Neuronal stem cell (in vitro differentiated cells): ENCODE data around the gene IRF5.
A peak's percentile ranks its signal among the peaks of the same experiment; 100 is the strongest.

ENCODE experiments used
- DNase-seq: peaks from one replicate; pipeline ENCODE4 v3.0.0-alpha.2; 2013; ENCODE audit warnings: low spot score
- H2AFZ ChIP-seq: one replicate; pipeline ENCODE4 v1.6.1; 2013; ENCODE audit warnings: mild to moderate bottlenecking, low read length, inconsistent platforms
- H2AK5ac ChIP-seq: 2 replicates; pipeline ENCODE4 v1.6.1; 2013; ENCODE audit warnings: low read depth, mild to moderate bottlenecking, inconsistent platforms, low read length, moderate library complexity, mixed read lengths
- H2BK120ac ChIP-seq: 2 replicates; pipeline ENCODE4 v1.6.1; 2013; ENCODE audit warnings: low read depth, mild to moderate bottlenecking, inconsistent platforms, low read length, moderate library complexity, mixed read lengths
- H2BK12ac ChIP-seq: one replicate; pipeline ENCODE4 v1.6.1; 2013; ENCODE audit warnings: low read length, inconsistent platforms
- H2BK15ac ChIP-seq: 2 replicates; pipeline ENCODE4 v1.6.1; 2013; ENCODE audit warnings: mild to moderate bottlenecking, low read length, inconsistent platforms, mixed read lengths
- H2BK5ac ChIP-seq: one replicate; pipeline ENCODE4 v1.6.1; 2013; ENCODE audit warnings: inconsistent platforms, mild to moderate bottlenecking, low read length, moderate library complexity
- H3K14ac ChIP-seq: one replicate; pipeline ENCODE4 v1.6.1; 2013; ENCODE audit warnings: low read length, inconsistent platforms
- H3K18ac ChIP-seq: 2 replicates; pipeline ENCODE4 v1.6.1; 2013; ENCODE audit warnings: low read length, inconsistent platforms
- H3K23ac ChIP-seq: 2 replicates; pipeline ENCODE4 v1.6.1; 2013; ENCODE audit warnings: low read depth, mild to moderate bottlenecking, mixed read lengths, low read length, inconsistent platforms; ENCODE audit not compliant: poor library complexity
- H3K27ac ChIP-seq: replicated peaks from 3 replicates; pipeline ENCODE4 v1.5.1; 2013; ENCODE audit warnings: low read length, inconsistent platforms
- H3K27me3 ChIP-seq, 3 experiments: 2 replicates each; pipeline ENCODE4 v1.6.1; 2013; ENCODE audit warnings: low read length in 3 of 3, mild to moderate bottlenecking in 2 of 3, inconsistent platforms in 1 of 3, low read depth in 1 of 3, mixed read lengths in 1 of 3, moderate library complexity in 1 of 3; ENCODE audit not compliant: control insufficient read depth in 3 of 3, insufficient read depth in 3 of 3
- H3K36me3 ChIP-seq, 2 donors: replicated peaks in 1 of 2; 2 replicates each; pipeline ENCODE4 v1.6.1; 2013; ENCODE audit warnings: low read length in 2 of 2; ENCODE audit not compliant: control insufficient read depth in 2 of 2, insufficient read depth in 2 of 2
- H3K4ac ChIP-seq: 2 replicates; pipeline ENCODE4 v1.6.1; 2013; ENCODE audit warnings: inconsistent platforms, mild to moderate bottlenecking, low read length, moderate library complexity
- H3K4me1 ChIP-seq, 2 donors: 1 replicate in 1 of 2; 2 replicates in 1 of 2; pipeline ENCODE4 v1.6.1; 2013; ENCODE audit warnings: low read length in 2 of 2, low read depth in 1 of 2; ENCODE audit not compliant: control insufficient read depth in 2 of 2, insufficient read depth in 1 of 2
- H3K4me2 ChIP-seq: one replicate; pipeline ENCODE4 v1.6.1; 2013; ENCODE audit warnings: mild to moderate bottlenecking, low read length, inconsistent platforms; ENCODE audit not compliant: insufficient read depth, poor library complexity, severe bottlenecking
- H3K4me3 ChIP-seq, 2 donors: 2 replicates each; pipeline ENCODE4 v1.5.1; 2013; ENCODE audit warnings: low read length in 2 of 2, mild to moderate bottlenecking in 2 of 2, inconsistent platforms in 1 of 2, moderate library complexity in 1 of 2
- H3K79me1 ChIP-seq: one replicate; pipeline ENCODE4 v1.6.1; 2013; ENCODE audit warnings: low read depth, mild to moderate bottlenecking, inconsistent platforms, low read length, moderate library complexity
- H3K9ac ChIP-seq: one replicate; pipeline ENCODE4 v1.6.1; 2013; ENCODE audit warnings: mild to moderate bottlenecking, low read depth, low read length, inconsistent platforms; ENCODE audit not compliant: poor library complexity
- H3K9me3 ChIP-seq, 2 donors: replicated peaks in 1 of 2; 2 replicates each; pipeline versions ENCODE3 to v1.6.1; 2013; ENCODE audit warnings: low read length in 2 of 2, mild to moderate bottlenecking in 2 of 2, inconsistent platforms in 1 of 2, low read depth in 1 of 2, mixed read lengths in 1 of 2, moderate library complexity in 1 of 2; ENCODE audit not compliant: control insufficient read depth in 2 of 2, insufficient read depth in 1 of 2
- H4K8ac ChIP-seq: one replicate; pipeline ENCODE4 v1.6.1; 2013; ENCODE audit warnings: low read depth, mild to moderate bottlenecking, inconsistent platforms, low read length, moderate library complexity
- H4K91ac ChIP-seq: one replicate; pipeline ENCODE4 v1.6.1; 2013; ENCODE audit warnings: low read length, low read depth, mild to moderate bottlenecking, inconsistent platforms; ENCODE audit not compliant: poor library complexity
- WGBS, 2 donors: extraction: QIAGEN DNeasy Blood & Tissue Kit; methylation state at CpG; one replicate each; pipeline ENCODE4 v1.1.7; 2013; ENCODE audit warnings: missing lambda C conversion rate in 2 of 2, mixed read lengths in 1 of 2; ENCODE audit not compliant: insufficient read length in 2 of 2, insufficient replicate concordance in 1 of 2; ENCODE audit errors: extremely low coverage in 2 of 2; 5-methylcytosine and 5-hydroxymethylcytosine counted together

IRF5 gene

DNA sequence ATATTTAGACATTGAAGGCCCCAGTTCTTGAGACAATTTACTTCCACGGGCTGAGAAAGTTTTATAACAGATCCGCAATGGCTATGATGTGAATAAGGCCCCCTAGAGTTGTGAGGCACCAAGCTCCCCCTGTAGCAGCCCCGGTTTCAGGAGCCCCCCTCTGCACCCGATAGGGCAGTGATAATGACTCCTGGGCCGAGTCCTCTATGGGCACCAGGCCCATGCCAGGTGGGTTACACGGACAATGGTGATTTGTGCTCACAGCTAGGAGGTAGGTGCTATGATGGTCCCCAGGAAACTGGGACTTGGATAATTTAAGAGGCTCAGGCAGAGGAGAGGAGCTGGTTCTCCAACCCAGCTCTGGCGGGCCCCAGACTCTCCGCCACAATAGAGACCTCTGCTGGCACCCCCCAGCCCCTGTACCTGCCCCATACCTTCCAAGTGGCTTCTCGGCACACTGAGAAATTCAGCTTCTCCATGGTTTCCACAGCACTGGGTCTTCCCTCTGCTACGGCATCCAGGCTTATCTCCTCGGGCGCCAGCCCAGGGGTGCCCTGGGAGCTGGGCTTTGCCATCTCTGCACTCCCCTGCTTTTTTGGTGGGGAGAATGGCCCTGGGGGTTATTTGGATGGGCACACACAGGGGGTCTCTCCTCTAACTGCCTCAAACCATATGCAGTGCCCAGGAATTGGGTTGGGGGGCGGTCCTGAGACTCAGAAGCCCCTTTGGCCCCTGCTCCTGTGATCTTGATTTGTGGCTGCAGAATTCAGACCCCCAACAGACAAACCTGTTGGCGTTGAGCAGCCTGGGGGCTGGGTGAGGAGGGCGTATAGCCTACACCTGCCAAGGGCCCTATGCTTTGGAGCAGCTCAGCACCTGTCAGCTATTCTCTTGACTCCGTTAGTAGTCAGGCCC lies 15.0 kb upstream of the IRF5 start:
- Histone ChIP-seq H2BK120ac (no peak overlapping the region), H2BK12ac (no peak overlapping the region), H3K4ac (no peak overlapping the region), H3K9ac (no peak overlapping the region), H2BK5ac (no peak overlapping the region), H2BK15ac (no peak overlapping the region), H3K4me1 (peaks cover 0 to 7% of the 10 kb centered on the region in 2 donors), H3K36me3 (no peaks in the 10 kb centered on the region), H3K79me1 (no peaks in the 10 kb centered on the region), H4K91ac (no peak overlapping the region), H3K4me3 (no peak overlapping the region), H2AK5ac (peak overlapping the region; percentile 6), H3K23ac (no peak overlapping the region), H3K27me3 (peaks cover 0 to 65% (median 3%) of the 10 kb centered on the region in 3 experiments), H3K4me2 (no peak overlapping the region), H2AFZ (no peak overlapping the region), H3K18ac (no peak overlapping the region), H3K9me3 (peaks cover 0 to 3% of the 10 kb centered on the region in 2 donors), H4K8ac (no peak overlapping the region), H3K14ac (no peak overlapping the region), H3K27ac (no peak overlapping the region)
- WGBS, 2 donors: no CpG with 5 or more reads among the region's 16 CpGs
- DNase-seq: no peak

DNA sequence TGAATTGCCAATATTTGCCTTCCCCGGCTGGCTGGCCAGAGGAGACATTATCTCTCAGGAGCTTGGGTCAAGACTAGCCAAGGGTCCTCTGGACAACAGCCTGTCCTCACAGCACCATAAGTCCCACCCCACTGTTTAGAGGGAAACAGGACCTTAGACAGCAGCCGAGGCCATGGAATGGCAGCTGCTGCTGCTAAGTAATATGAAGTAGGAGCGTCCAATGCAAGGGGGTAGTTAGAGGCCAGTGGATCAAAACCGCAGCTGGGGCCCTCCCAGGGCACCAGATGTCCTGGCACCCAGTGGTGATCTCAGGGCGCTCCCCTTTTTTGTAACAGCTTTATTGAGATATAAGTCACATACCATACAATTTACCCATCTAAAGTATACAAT lies 14.3 kb upstream of the IRF5 start:
- no CpG with 5 or more reads among the region's 5 CpGs for WGBS, 2 donors
- peaks cover 0 to 7% of the 10 kb centered on the region in 2 donors for H3K4me1 ChIP-seq
- H2AK5ac ChIP-seq: peak overlapping the region; percentile 6
- no peak overlapping the region for H2BK120ac ChIP-seq
- H3K27ac ChIP-seq: no peak overlapping the region
- no peak overlapping the region for H3K4ac ChIP-seq
- H3K27me3 ChIP-seq: peaks cover 0 to 63% (median under 1%) of the 10 kb centered on the region in 3 experiments
- H3K9ac ChIP-seq: no peak overlapping the region
- no peak overlapping the region for H3K23ac ChIP-seq
- H4K91ac ChIP-seq: no peak overlapping the region
- no peak overlapping the region for H3K4me3 ChIP-seq
- no peak overlapping the region for H2BK15ac ChIP-seq
- no peak overlapping the region for H4K8ac ChIP-seq
- no peak overlapping the region for H2AFZ ChIP-seq
- H2BK12ac ChIP-seq: no peak overlapping the region
- peak overlapping the region; percentile 71 for H3K14ac ChIP-seq
- DNase-seq: no peak
- no peaks in the 10 kb centered on the region for H3K79me1 ChIP-seq
- H3K36me3 ChIP-seq: no peaks in the 10 kb centered on the region
- H2BK5ac ChIP-seq: no peak overlapping the region
- no peak overlapping the region for H3K4me2 ChIP-seq
- H3K9me3 ChIP-seq: peaks cover 0 to 3% of the 10 kb centered on the region in 2 donors
- H3K18ac ChIP-seq: no peak overlapping the region

DNA sequence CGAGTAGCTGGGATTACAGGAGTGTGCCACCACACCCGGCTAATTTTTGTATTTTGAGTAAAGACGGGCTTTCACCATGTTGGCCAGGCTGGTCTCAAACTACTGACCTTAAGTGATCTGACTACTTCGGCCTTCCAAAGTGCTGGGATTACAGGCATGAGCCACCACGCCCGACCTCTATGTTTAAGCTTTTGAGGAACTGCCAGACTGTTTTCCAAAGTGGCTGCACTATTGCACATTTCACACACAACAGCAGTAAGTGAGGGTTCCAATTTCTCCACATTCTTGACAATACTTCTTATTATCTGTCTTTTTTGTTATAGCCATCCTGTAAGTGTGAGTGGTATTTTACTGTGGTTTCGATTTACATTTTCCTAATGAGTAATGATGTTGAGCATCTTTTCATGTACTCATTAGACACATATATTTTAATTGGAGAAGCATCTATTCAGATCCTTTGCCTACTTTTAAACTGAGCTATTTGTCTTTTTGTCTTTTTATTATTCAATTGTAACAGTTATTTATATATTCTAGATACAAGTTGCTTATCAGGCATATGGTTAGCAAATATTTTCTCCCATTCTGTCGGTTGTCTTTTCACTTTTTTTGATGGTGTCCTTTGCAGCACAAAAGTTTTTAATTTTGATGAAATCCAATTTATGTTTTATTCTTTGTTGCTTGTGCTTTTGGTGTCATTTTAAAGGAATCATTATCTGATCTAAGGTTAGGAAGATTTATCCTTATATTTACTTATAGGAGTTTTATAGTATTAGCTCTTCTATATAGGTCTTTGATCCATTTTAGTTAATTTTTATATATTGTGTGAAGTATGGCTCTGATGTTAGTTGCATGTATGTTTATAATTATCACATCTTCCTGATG lies 12.8 kb upstream of the IRF5 start:
- Histone ChIP-seq H3K36me3 (no peaks in the 10 kb centered on the region), H2BK15ac (no peak overlapping the region), H3K27me3 (peaks cover 0 to 62% (median 0%) of the 10 kb centered on the region in 3 experiments), H3K4me1 (peaks cover 0 to 7% of the 10 kb centered on the region in 2 donors), H2BK12ac (no peak overlapping the region), H3K27ac (no peak overlapping the region), H3K4me3 (no peak overlapping the region), H3K14ac (no peak overlapping the region), H3K4ac (no peak overlapping the region), H3K23ac (no peak overlapping the region), H3K9ac (no peak overlapping the region), H4K91ac (no peak overlapping the region), H2BK120ac (no peak overlapping the region), H2AFZ (no peak overlapping the region), H2BK5ac (no peak overlapping the region), H3K9me3 (peaks cover 0 to 1% of the 10 kb centered on the region in 2 donors), H3K18ac (no peak overlapping the region), H2AK5ac (no peak overlapping the region), H4K8ac (no peak overlapping the region), H3K4me2 (no peak overlapping the region), H3K79me1 (no peaks in the 10 kb centered on the region)
- no CpG with 5 or more reads among the region's 8 CpGs for WGBS, 2 donors
- DNase-seq: no peak
